HG02763 (cell line): Measurements from ENCODE around the gene ZNF345.

Experiments
- ATAC-seq: cut with Tn5 transposase; IDR thresholded peaks from one replicate; pipeline ENCODE4 v1.9.1; 2021; ENCODE audit warnings: mild to moderate bottlenecking, moderate library complexity; ENCODE audit not compliant: unreplicated experiment

ZNF345 gene

DNA sequence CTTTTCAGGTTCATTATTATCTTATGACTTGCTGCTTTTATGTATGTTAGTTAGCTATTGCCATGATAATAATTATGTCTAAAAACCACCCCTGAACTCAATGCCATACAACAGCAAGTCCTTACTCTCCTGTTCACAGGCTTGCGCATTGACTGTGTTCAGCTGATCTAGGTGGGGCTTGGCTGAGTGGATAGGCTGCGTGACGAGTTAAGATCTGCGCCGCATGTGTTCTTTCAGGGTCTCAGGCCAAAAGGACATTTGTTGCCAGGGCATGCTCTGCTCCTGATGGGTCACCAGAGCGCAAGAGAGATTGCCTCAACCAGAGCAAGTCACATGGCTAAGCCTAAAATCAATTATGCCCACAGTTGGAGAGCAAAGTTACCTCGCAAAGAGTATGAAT, 66.3 kb downstream of the ZNF345 start:
- ATAC-seq, result no peak

DNA sequence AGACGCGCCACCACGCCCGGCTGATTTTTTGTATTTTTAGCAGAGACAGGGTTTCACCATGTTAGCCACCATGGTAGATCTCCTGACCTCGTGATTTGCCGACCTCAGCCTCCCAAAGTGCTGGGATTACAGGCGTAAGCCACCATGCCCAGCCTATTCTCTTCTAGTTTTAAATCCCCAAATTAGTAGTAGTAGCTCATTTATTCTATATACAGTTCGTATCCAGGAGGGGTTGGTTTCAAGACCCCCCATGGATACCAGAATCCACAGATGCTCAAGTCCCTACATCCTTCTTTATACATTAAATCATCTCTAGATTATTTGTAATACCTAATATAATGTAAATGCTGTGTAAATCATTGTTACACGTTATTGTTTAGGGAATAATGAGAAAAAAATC, 67.4 kb downstream of the ZNF345 start:
- ATAC-seq, result no peak
